IMR-90 (cell line): Measurements from ENCODE around the gene L3HYPDH. TPM values are rescaled to one million over a fixed set of nuclear protein-coding genes. Genes with fewer than 3 reads are reported as not detected.

Experiments
- ATAC-seq: fragments of 200-7000 bp; cut with Tn5 transposase; 2 replicates; pipeline ENCODE4 v1.9.1; 2020; ENCODE audit warnings: low read depth, mild to moderate bottlenecking, moderate library complexity
- BruUV-seq: library from RNA; stranded (reverse); fragments of 400-500 nt; replicated peaks from 2 replicates; lab custom pipeline; 2021; lab: Mats Ljungman, UMichigan
- CTCF ChIA-PET: fragments of 300-600 bp; formaldehyde crosslinking; extraction: SDS; loops from one replicate; lab custom pipeline; 2021; ENCODE audit warnings: antibody characterized with exemption; lab: Yijun Ruan, JAX
- POLR2A ChIA-PET: fragments of 300-600 bp; sonication (Branson Sonifier 250); formaldehyde crosslinking; loops from one replicate; lab custom pipeline; 2022; ENCODE audit warnings: antibody characterized with exemption; ENCODE audit not compliant: unreplicated experiment; lab: Charles Lee
- DNase-seq: peaks from one replicate; pipeline ENCODE4 v3.0.0; 2013
- H2AFZ ChIP-seq: replicated peaks from 2 replicates; pipeline ENCODE3; 2013; ENCODE audit warnings: low read length, mild to moderate bottlenecking; ENCODE audit not compliant: poor library complexity
- H2AK5ac ChIP-seq: 2 replicates; pipeline ENCODE4 v1.6.1; 2013; ENCODE audit warnings: low read depth, low read length, inconsistent platforms
- H2AK9ac ChIP-seq: replicated peaks from 2 replicates; pipeline ENCODE3; 2013; ENCODE audit warnings: mild to moderate bottlenecking, low read depth, low read length, moderate library complexity; ENCODE audit not compliant: poor library complexity
- H2BK120ac ChIP-seq: 2 replicates; pipeline ENCODE4 v1.6.1; 2013; ENCODE audit warnings: low read depth, low read length, inconsistent platforms
- H2BK15ac ChIP-seq: 3 replicates; pipeline ENCODE4 v1.6.1; 2013; ENCODE audit warnings: low read depth, low read length, inconsistent platforms
- H2BK20ac ChIP-seq: 2 replicates; pipeline ENCODE4 v1.6.1; 2013; ENCODE audit warnings: low read depth, mild to moderate bottlenecking, inconsistent platforms, low read length, moderate library complexity
- H2BK5ac ChIP-seq: 2 replicates; pipeline ENCODE4 v1.6.1; 2013; ENCODE audit warnings: mild to moderate bottlenecking, low read depth, low read length, inconsistent platforms; ENCODE audit not compliant: poor library complexity, severe bottlenecking
- H3K14ac ChIP-seq: replicated peaks from 2 replicates; pipeline ENCODE4 v1.6.1; 2013; ENCODE audit warnings: low read depth, low read length, inconsistent platforms
- H3K18ac ChIP-seq: 2 replicates; pipeline ENCODE4 v1.6.1; 2013; ENCODE audit warnings: low read depth, low read length, control low read depth
- H3K23ac ChIP-seq: 2 replicates; pipeline ENCODE4 v1.6.1; 2013; ENCODE audit warnings: low read depth, low read length, inconsistent platforms
- H3K27ac ChIP-seq: 2 replicates; pipeline ENCODE4 v1.5.1; 2013; ENCODE audit warnings: mild to moderate bottlenecking, control low read depth, low read length; ENCODE audit not compliant: insufficient read depth
- H3K27me3 ChIP-seq: 2 replicates; pipeline ENCODE4 v1.6.1; 2013; ENCODE audit warnings: low read length; ENCODE audit not compliant: control insufficient read depth, insufficient read depth
- H3K36me3 ChIP-seq: 2 replicates; pipeline ENCODE4 v1.6.1; 2013; ENCODE audit warnings: low read length, mixed read lengths; ENCODE audit not compliant: control insufficient read depth, insufficient read depth
- H3K4ac ChIP-seq: 2 replicates; pipeline ENCODE4 v1.6.1; 2013; ENCODE audit warnings: low read depth, low read length, inconsistent platforms
- H3K4me1 ChIP-seq: 2 replicates; pipeline ENCODE4 v1.6.1; 2013; ENCODE audit warnings: low read length, mixed read lengths; ENCODE audit not compliant: control insufficient read depth, insufficient read depth
- H3K4me2 ChIP-seq: 2 replicates; pipeline ENCODE4 v1.6.1; 2013; ENCODE audit warnings: low read depth, mild to moderate bottlenecking, control low read depth, low read length, moderate library complexity
- H3K4me3 ChIP-seq: 2 replicates; pipeline ENCODE4 v1.5.1; 2013; ENCODE audit warnings: low read depth, mild to moderate bottlenecking, control low read depth, low read length, moderate library complexity; ENCODE audit not compliant: insufficient read depth
- H3K56ac ChIP-seq: 2 replicates; pipeline ENCODE4 v1.6.1; 2013; ENCODE audit warnings: low read length, inconsistent platforms; ENCODE audit not compliant: insufficient read depth; ENCODE audit errors: extremely low read depth
- H3K79me1 ChIP-seq, 2 experiments: 2 replicates each; pipeline ENCODE4 v1.6.1; 2013; ENCODE audit warnings: low read length in 2 of 2, inconsistent platforms in 1 of 2, low read depth in 1 of 2
- H3K9ac ChIP-seq: 2 replicates; pipeline ENCODE4 v1.6.1; 2013; ENCODE audit warnings: low read depth, low read length, control low read depth
- H3K9me1 ChIP-seq: 2 replicates; pipeline ENCODE4 v1.6.1; 2013; ENCODE audit warnings: low read length, inconsistent platforms; ENCODE audit not compliant: insufficient read depth
- H3K9me3 ChIP-seq: 2 replicates; pipeline ENCODE4 v1.6.1; 2013; ENCODE audit warnings: low read length; ENCODE audit not compliant: control insufficient read depth, insufficient read depth
- H4K20me1 ChIP-seq: 2 replicates; pipeline ENCODE4 v1.6.1; 2013; ENCODE audit warnings: low read length, inconsistent platforms; ENCODE audit not compliant: insufficient read depth
- H4K5ac ChIP-seq: 2 replicates; pipeline ENCODE4 v1.6.1; 2013; ENCODE audit warnings: mild to moderate bottlenecking, low read depth, low read length, control low read depth
- H4K8ac ChIP-seq, 2 experiments: 2 replicates each; pipeline ENCODE4 v1.6.1; 2013; ENCODE audit warnings: low read depth in 2 of 2, low read length in 2 of 2, control low read depth in 1 of 2, inconsistent platforms in 1 of 2
- H4K91ac ChIP-seq: 2 replicates; pipeline ENCODE4 v1.6.1; 2013; ENCODE audit warnings: low read depth, low read length, inconsistent platforms; ENCODE audit not compliant: insufficient read depth
- BHLHE40 ChIP-seq: fragments of 150-350 bp; IDR thresholded peaks from 2 replicates; pipeline ENCODE4 v1.6.1; 2016; ENCODE audit warnings: mild to moderate bottlenecking, low read depth, low read length
- CHD1 ChIP-seq: IDR thresholded peaks from 2 replicates; pipeline ENCODE4 v1.6.1; 2012; ENCODE audit warnings: low read depth, low read length, improper control_type of control experiment
- ELK1 ChIP-seq: fragments of 150-350 bp; IDR thresholded peaks from 2 replicates; pipeline ENCODE4 v1.6.1; 2016; ENCODE audit warnings: low read depth, mild to moderate bottlenecking, low read length, moderate library complexity, borderline replicate concordance
- FOS ChIP-seq: fragments of 150-350 bp; IDR thresholded peaks from 2 replicates; pipeline ENCODE4 v1.6.1; 2016; ENCODE audit warnings: low read depth, low read length
- MAZ ChIP-seq: IDR thresholded peaks from 2 replicates; pipeline ENCODE4 v1.6.1; 2012; ENCODE audit warnings: low read depth, mild to moderate bottlenecking, low read length, improper control_type of control experiment, moderate library complexity, borderline replicate concordance
- NFE2L2 ChIP-seq: fragments of 150-350 bp; IDR thresholded peaks from 2 replicates; pipeline ENCODE4 v1.6.1; 2016; ENCODE audit warnings: low read depth, mild to moderate bottlenecking, low read length
- POLR2A ChIP-seq: IDR thresholded peaks from 2 replicates; pipeline ENCODE4 v1.6.1; 2012; ENCODE audit warnings: mild to moderate bottlenecking, low read depth, low read length
- RAD21 ChIP-seq: IDR thresholded peaks from 2 replicates; pipeline ENCODE4 v1.6.1; 2012; ENCODE audit warnings: low read length, improper control_type of control experiment
- SMC3 ChIP-seq: fragments of 150-350 bp; IDR thresholded peaks from 2 replicates; pipeline ENCODE4 v1.6.1; 2016; ENCODE audit warnings: low read depth, mild to moderate bottlenecking, antibody characterized with exemption, low read length, moderate library complexity
- WGBS, 2 experiments: methylation state at CpG; one replicate each; pipeline versions ENCODE4 v1.1.5 to v1.1.7; 2013; ENCODE audit warnings: missing lambda C conversion rate in 2 of 2; ENCODE audit not compliant: insufficient read length in 1 of 2; ENCODE audit errors: extremely low coverage in 2 of 2; 5-methylcytosine and 5-hydroxymethylcytosine counted together
- dilution Hi-C: fragments of 300-500 bp; cut with HindIII; formaldehyde crosslinking; loops from one replicate; pipeline ENCODE4 v1.14.3; 2018; ENCODE audit warnings: low sequenced_read_pairs; ENCODE audit not compliant: unreplicated experiment
- in situ Hi-C: fragments of 300-500 bp; cut with MboI; formaldehyde crosslinking; loops from 3 replicates; pipeline ENCODE4 v1.14.3; 2019; ENCODE audit warnings: low sequenced_read_pairs, inconsistent platforms, mixed read lengths
- intact Hi-C: fragments of 100-400 bp; cut with micrococcal nuclease; formaldehyde crosslinking; loops from 2 replicates; pipeline ENCODE4 v1.10.0; 2022
- polyA plus RNA-seq, 3 experiments: library from polyadenylated mRNA; depleted of rRNA; stranded (reverse); fragments of >200 nt; gene quantifications; 2 replicates each; pipeline ENCODE4 v1.2.3, GENCODE V29; 2012; ENCODE audit warnings: low replicate concordance in 1 of 3
- total RNA-seq: library from RNA; depleted of rRNA; stranded (reverse); fragments of >200 nt; gene quantifications from 2 replicates; pipeline ENCODE4 v1.2.3, GENCODE V29; 2012

Gene L3HYPDH
- total and polyA plus RNA-seq, 2 of the 4 experiments (the other 2 are of a cell fraction) = 40.9 to 49.1 TPM

- no peak overlapping the region for H2BK120ac ChIP-seq
- no peaks in the 10 kb centered on the region for H3K9me3 ChIP-seq
- no peak for DNase-seq
- no TSS peak for BruUV-seq
- no peak overlapping the region for H3K18ac ChIP-seq
- ChIA-PET CTCF (interaction anchor here (0.8 kb wide), 1 partner anchor 15 kb away, joined by 3 read pairs; no protein-coding TSS in a partner anchor), POLR2A (no interaction called here)
- no peak overlapping the region for H3K14ac ChIP-seq
- H2AK5ac ChIP-seq = no peak overlapping the region
- in situ Hi-C loops (loop anchor here (25.0 kb wide), 1 partner anchor 595 kb away; the partner anchor contains the start of gene PCNX4), intact Hi-C loops (loop anchor here (10.0 kb wide), 1 partner anchor 1278 kb away; no protein-coding TSS in a partner anchor), dilution Hi-C loops (no loop called here)
- no peak for ATAC-seq
- no peak overlapping the region for H2AK9ac ChIP-seq
- no peak overlapping the region for H3K27ac ChIP-seq
- peaks cover 35 to 38% of the 10 kb centered on the region in 2 experiments for H3K79me1 ChIP-seq
- H3K4me2 ChIP-seq = no peak overlapping the region
- no peak overlapping the region for H3K4me3 ChIP-seq
- no peaks in the 10 kb centered on the region for H3K4me1 ChIP-seq
- peaks cover 29% of the 10 kb centered on the region for H3K36me3 ChIP-seq
- H3K27me3 ChIP-seq = no peaks in the 10 kb centered on the region
- H3K4ac ChIP-seq = no peak overlapping the region
- H4K5ac ChIP-seq = no peak overlapping the region
- no peak overlapping the region for H2BK15ac ChIP-seq
- H2AFZ ChIP-seq = no peak overlapping the region
- peaks cover 5% of the 10 kb centered on the region for H3K9me1 ChIP-seq
- peaks cover 3% of the 10 kb centered on the region; the same call in 1 of the 2 replicates for H4K20me1 ChIP-seq
- H4K8ac ChIP-seq = no peak overlapping the region
- no peak overlapping the region for H2BK5ac ChIP-seq
- no peak overlapping the region for H3K56ac ChIP-seq
- no peak overlapping the region for H4K91ac ChIP-seq
- no peak overlapping the region for H3K23ac ChIP-seq
- H2BK20ac ChIP-seq = no peak overlapping the region
- H3K9ac ChIP-seq = no peak overlapping the region
- TF ChIP-seq SMC3 (no peak), POLR2A (no peak), NFE2L2 (no peak), ELK1 (no peak), BHLHE40 (no peak), MAZ (no peak), CHD1 (no peak), RAD21 (no peak), FOS (no peak)
- WGBS, 2 experiments = no CpG with 5 or more reads among the region's 1 CpG
These were observed 8.2 kb upstream of the L3HYPDH start for GRCh38 chr14:59492384-59492783.
